H9 (cell line): ENCODE data around the gene FMN1. TPM values are rescaled to one million over a fixed set of nuclear protein-coding genes. Genes with fewer than 3 reads are reported as not detected.

Source experiments
- DNase-seq: peaks from one replicate; pipeline ENCODE4 v3.0.0-alpha.2; 2017
- H2AFZ ChIP-seq: one replicate; pipeline ENCODE4 v1.6.1; 2013; ENCODE audit warnings: mild to moderate bottlenecking, low read length, control low read depth, moderate library complexity
- H2AK5ac ChIP-seq: 2 replicates; pipeline ENCODE4 v1.6.1; 2013; ENCODE audit warnings: low read length, control low read depth, mixed read lengths; ENCODE audit not compliant: insufficient read length
- H2BK120ac ChIP-seq: one replicate; pipeline ENCODE4 v1.6.1; 2013; ENCODE audit warnings: low read depth, mild to moderate bottlenecking, low read length, control low read depth, inconsistent platforms; ENCODE audit not compliant: poor library complexity, severe bottlenecking
- H2BK12ac ChIP-seq: 2 replicates; pipeline ENCODE4 v1.6.1; 2013; ENCODE audit warnings: low read length, control low read depth, mixed read lengths, low read depth; ENCODE audit not compliant: insufficient read length
- H2BK15ac ChIP-seq: 2 replicates; pipeline ENCODE4 v1.6.1; 2013; ENCODE audit warnings: low read depth, low read length, control low read depth
- H2BK20ac ChIP-seq: one replicate; pipeline ENCODE4 v1.6.1; 2013; ENCODE audit warnings: low read depth, mild to moderate bottlenecking, low read length, control low read depth, inconsistent platforms; ENCODE audit not compliant: poor library complexity, severe bottlenecking
- H2BK5ac ChIP-seq: 2 replicates; pipeline ENCODE4 v1.6.1; 2013; ENCODE audit warnings: low read length, control low read depth, mixed read lengths; ENCODE audit not compliant: insufficient read length
- H3K14ac ChIP-seq: 2 replicates; pipeline ENCODE4 v1.6.1; 2013; ENCODE audit warnings: low read length, control low read depth; ENCODE audit not compliant: insufficient read depth
- H3K18ac ChIP-seq: 2 replicates; pipeline ENCODE4 v1.6.1; 2013; ENCODE audit warnings: low read depth, mild to moderate bottlenecking, mixed read lengths, low read length, control low read depth; ENCODE audit not compliant: insufficient read length
- H3K23ac ChIP-seq: 2 replicates; pipeline ENCODE4 v1.6.1; 2013; ENCODE audit warnings: low read length, control low read depth, mixed read lengths, low read depth; ENCODE audit not compliant: insufficient read length
- H3K23me2 ChIP-seq: 2 replicates; pipeline ENCODE4 v1.6.1; 2013; ENCODE audit warnings: low read depth, mild to moderate bottlenecking, mixed read lengths, low read length, control low read depth; ENCODE audit not compliant: insufficient read length, poor library complexity, severe bottlenecking
- H3K27ac ChIP-seq: 2 replicates; pipeline ENCODE4 v1.5.1; 2013; ENCODE audit warnings: low read length, control low read depth, mixed read lengths, low read depth; ENCODE audit not compliant: insufficient read length
- H3K27me3 ChIP-seq: 2 replicates; pipeline ENCODE4 v1.6.1; 2013; ENCODE audit warnings: low read length, control low read depth, inconsistent platforms; ENCODE audit not compliant: insufficient read depth
- H3K4ac ChIP-seq: 2 replicates; pipeline ENCODE4 v1.6.1; 2013; ENCODE audit warnings: low read depth, mild to moderate bottlenecking, control low read depth, inconsistent platforms, low read length, moderate library complexity
- H3K4me1 ChIP-seq: 2 replicates; pipeline ENCODE4 v1.6.1; 2013; ENCODE audit warnings: low read length, control low read depth, inconsistent platforms; ENCODE audit not compliant: insufficient read depth
- H3K4me2 ChIP-seq: 2 replicates; pipeline ENCODE4 v1.6.1; 2013; ENCODE audit warnings: low read length, control low read depth, mixed read lengths; ENCODE audit not compliant: insufficient read length, insufficient read depth
- H3K56ac ChIP-seq: 2 replicates; pipeline ENCODE4 v1.6.1; 2013; ENCODE audit warnings: low read depth, mild to moderate bottlenecking, mixed read lengths, low read length, control low read depth; ENCODE audit not compliant: insufficient read length
- H3K79me1 ChIP-seq: 2 replicates; pipeline ENCODE4 v1.6.1; 2013; ENCODE audit warnings: low read depth, mild to moderate bottlenecking, moderate library complexity, low read length, control low read depth, inconsistent platforms; ENCODE audit not compliant: insufficient read depth, poor library complexity, severe bottlenecking
- H3K79me2 ChIP-seq: 2 replicates; pipeline ENCODE4 v1.6.1; 2013; ENCODE audit warnings: low read length, control low read depth, inconsistent platforms; ENCODE audit not compliant: insufficient read depth
- H3K9ac ChIP-seq: 2 replicates; pipeline ENCODE4 v1.6.1; 2013; ENCODE audit warnings: low read length, control low read depth, mixed read lengths; ENCODE audit not compliant: insufficient read length; ENCODE audit errors: extremely low read depth
- H3K9me3 ChIP-seq: one replicate; pipeline ENCODE4 v1.6.1; 2013; ENCODE audit warnings: low read depth, low read length, inconsistent platforms; ENCODE audit not compliant: control insufficient read depth
- H3T11ph ChIP-seq: one replicate; pipeline ENCODE4 v1.6.1; 2013; ENCODE audit warnings: mild to moderate bottlenecking, low read length, control low read depth, inconsistent platforms
- H4K20me1 ChIP-seq: one replicate; pipeline ENCODE4 v1.6.1; 2013; ENCODE audit not compliant: control insufficient read depth, insufficient read length, insufficient read depth
- H4K5ac ChIP-seq: 2 replicates; pipeline ENCODE4 v1.6.1; 2013; ENCODE audit warnings: low read depth, mild to moderate bottlenecking, mixed read lengths, low read length, control low read depth; ENCODE audit not compliant: insufficient read length
- H4K8ac ChIP-seq: replicated peaks from 2 replicates; pipeline ENCODE4 v1.6.1; 2013; ENCODE audit warnings: low read length, control low read depth, mixed read lengths, low read depth; ENCODE audit not compliant: insufficient read length
- H4K91ac ChIP-seq: 2 replicates; pipeline ENCODE4 v1.6.1; 2013; ENCODE audit warnings: low read depth, mild to moderate bottlenecking, moderate library complexity, mixed read lengths, low read length, control low read depth; ENCODE audit not compliant: insufficient read length
- H3K27ac Mint-ChIP-seq, 3 experiments: 2 replicates in 2 of 3; 3 replicates in 1 of 3; pipeline ENCODE4 v1.8.0; 2020 to 2021; ENCODE audit warnings: mixed read lengths in 3 of 3, mild to moderate bottlenecking in 1 of 3, moderate library complexity in 1 of 3
- H3K27me3 Mint-ChIP-seq: 2 replicates; pipeline ENCODE4 v1.8.0; 2021; ENCODE audit warnings: low read depth, mild to moderate bottlenecking, moderate library complexity, mixed read lengths
- H3K36me3 Mint-ChIP-seq, 3 experiments: 2 replicates in 2 of 3; 3 replicates in 1 of 3; pipeline ENCODE4 v1.8.0; 2020 to 2021; ENCODE audit warnings: low read depth in 3 of 3, mixed read lengths in 3 of 3; ENCODE audit not compliant: insufficient read depth in 1 of 3
- H3K4me1 Mint-ChIP-seq, 2 experiments: 2 replicates each; pipeline ENCODE4 v1.8.0; 2020; ENCODE audit warnings: mixed read lengths in 2 of 2
- H3K4me3 Mint-ChIP-seq, 2 experiments: 2 replicates in 1 of 2; 3 replicates in 1 of 2; pipeline ENCODE4 v1.8.0; 2020 to 2021; ENCODE audit warnings: mild to moderate bottlenecking in 2 of 2, mixed read lengths in 2 of 2, moderate library complexity in 1 of 2
- H3K9me3 Mint-ChIP-seq, 2 experiments: 2 replicates in 1 of 2; 3 replicates in 1 of 2; pipeline ENCODE4 v1.8.0; 2020; ENCODE audit warnings: mild to moderate bottlenecking in 2 of 2, mixed read lengths in 2 of 2, moderate library complexity in 1 of 2
- WGBS: extraction: QIAGEN DNeasy Blood & Tissue Kit; methylation state at CpG from one replicate; pipeline ENCODE4 v1.1.7; 2013; ENCODE audit warnings: missing lambda C conversion rate, low lambda C conversion rate, mixed read lengths; ENCODE audit not compliant: insufficient read length; ENCODE audit errors: extremely low coverage; 5-methylcytosine and 5-hydroxymethylcytosine counted together
- total RNA-seq: library from RNA; stranded (reverse); gene quantifications from 2 replicates; pipeline ENCODE4 v1.2.1, GENCODE V29; 2021
- TF ChIP-seq, protein P1 (sequence below): fragments of 200-600 bp; sonication (generic); conservative IDR thresholded peaks from 3 replicates; pipeline ENCODE4 v1.8.0; 2021; ENCODE audit warnings: antibody characterized with exemption, mild to moderate bottlenecking

Gene FMN1
- total RNA-seq, 1 experiment from 2014 or later = 1.9 TPM

- no peak overlapping the region for H3K4ac ChIP-seq
These were observed 175.0 kb downstream of the FMN1 start for GRCh38 chr15:33019354-33019981.

More at GRCh38 chr15:33019354-33019981, 175.0 kb downstream of the FMN1 start:
- Histone ChIP-seq H2BK5ac (no peak overlapping the region), H2BK120ac (no peak overlapping the region), H3K14ac (no peak overlapping the region; the same call in 1 of the 2 replicates), H3T11ph (no peak overlapping the region), H4K91ac (no peak overlapping the region), H3K9me3 (no peaks in the 10 kb centered on the region), H3K79me2 (no peaks in the 10 kb centered on the region), H3K27me3 (no peaks in the 10 kb centered on the region), H3K4me2 (no peak overlapping the region), H4K20me1 (no peaks in the 10 kb centered on the region), H3K4me1 (peaks cover 2% of the 10 kb centered on the region; the same call in 1 of the 2 replicates), H3K79me1 (no peaks in the 10 kb centered on the region), H3K56ac (no peak overlapping the region), H2AFZ (no peak overlapping the region), H4K8ac (no peak overlapping the region), H2BK12ac (no peak overlapping the region), H3K9ac (no peak overlapping the region), H2AK5ac (no peak overlapping the region), H3K27ac (no peak overlapping the region), H4K5ac (no peak overlapping the region), H3K18ac (no peak overlapping the region), H2BK20ac (no peak overlapping the region), H3K23ac (no peak overlapping the region), H2BK15ac (no peak overlapping the region), H3K23me2 (no peaks in the 10 kb centered on the region)
- TF ChIP-seq, protein P1, sequence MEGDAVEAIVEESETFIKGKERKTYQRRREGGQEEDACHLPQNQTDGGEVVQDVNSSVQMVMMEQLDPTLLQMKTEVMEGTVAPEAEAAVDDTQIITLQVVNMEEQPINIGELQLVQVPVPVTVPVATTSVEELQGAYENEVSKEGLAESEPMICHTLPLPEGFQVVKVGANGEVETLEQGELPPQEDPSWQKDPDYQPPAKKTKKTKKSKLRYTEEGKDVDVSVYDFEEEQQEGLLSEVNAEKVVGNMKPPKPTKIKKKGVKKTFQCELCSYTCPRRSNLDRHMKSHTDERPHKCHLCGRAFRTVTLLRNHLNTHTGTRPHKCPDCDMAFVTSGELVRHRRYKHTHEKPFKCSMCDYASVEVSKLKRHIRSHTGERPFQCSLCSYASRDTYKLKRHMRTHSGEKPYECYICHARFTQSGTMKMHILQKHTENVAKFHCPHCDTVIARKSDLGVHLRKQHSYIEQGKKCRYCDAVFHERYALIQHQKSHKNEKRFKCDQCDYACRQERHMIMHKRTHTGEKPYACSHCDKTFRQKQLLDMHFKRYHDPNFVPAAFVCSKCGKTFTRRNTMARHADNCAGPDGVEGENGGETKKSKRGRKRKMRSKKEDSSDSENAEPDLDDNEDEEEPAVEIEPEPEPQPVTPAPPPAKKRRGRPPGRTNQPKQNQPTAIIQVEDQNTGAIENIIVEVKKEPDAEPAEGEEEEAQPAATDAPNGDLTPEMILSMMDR = no peak
- no peak overlapping the region for H3K4me3 Mint-ChIP-seq
- H3K4me1 Mint-ChIP-seq = peaks cover 20 to 24% of the 10 kb centered on the region in 2 experiments
- WGBS = no CpG with 5 or more reads among the region's 43 CpGs
- no peaks in the 10 kb centered on the region for H3K27me3 Mint-ChIP-seq
- peaks cover 0 to 4% (median 0%) of the 10 kb centered on the region in 3 experiments; a peak in 2 of 7 replicates for H3K36me3 Mint-ChIP-seq
- no peak for DNase-seq
- H3K9me3 Mint-ChIP-seq = peaks cover 0 to 2% of the 10 kb centered on the region in 2 experiments; a peak in 1 of 5 replicates
- no peak overlapping the region for H3K27ac Mint-ChIP-seq
